Subcutaneous adipose tissue (tissue), 4 donors: ENCODE measurements around the gene SLC50A1. TPM values are rescaled to one million over a fixed set of nuclear protein-coding genes. Genes with fewer than 3 reads are reported as not detected.

Source experiments
- total RNA-seq, 4 donors: library from RNA; depleted of rRNA; stranded (reverse); fragments of >200 nt; gene quantifications; one replicate each; pipeline ENCODE4 v1.1.0, GENCODE V29; 2016
- TF ChIP-seq, protein P1 (sequence below): fragments of 450-650 bp; IDR thresholded peaks from one replicate; pipeline ENCODE4 v1.5.1; 2016; ENCODE audit warnings: low read depth, mild to moderate bottlenecking, control low read depth, antibody characterized with exemption, moderate library complexity

SLC50A1 gene
- total RNA-seq, 4 donors from 2014 or later: 21.2 to 34.2 (median 23.7) TPM

DNA sequence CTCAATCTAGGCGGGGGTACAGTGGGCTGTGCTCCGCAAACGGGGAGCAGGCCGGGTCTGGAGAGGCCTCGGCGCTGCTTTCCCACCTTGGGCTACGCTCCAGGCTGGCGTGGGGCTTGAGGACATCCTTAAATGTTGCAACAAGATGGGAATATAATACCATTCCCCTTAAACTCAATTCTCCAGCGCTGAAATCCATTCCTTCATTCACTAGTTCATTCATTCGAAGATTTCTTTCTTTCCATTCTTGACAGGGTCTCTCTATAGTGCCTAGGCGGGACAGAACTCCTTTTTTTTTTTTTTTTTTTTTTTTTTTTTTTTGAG is 4.9 kb downstream of the SLC50A1 start:
- TF ChIP-seq, protein P1, sequence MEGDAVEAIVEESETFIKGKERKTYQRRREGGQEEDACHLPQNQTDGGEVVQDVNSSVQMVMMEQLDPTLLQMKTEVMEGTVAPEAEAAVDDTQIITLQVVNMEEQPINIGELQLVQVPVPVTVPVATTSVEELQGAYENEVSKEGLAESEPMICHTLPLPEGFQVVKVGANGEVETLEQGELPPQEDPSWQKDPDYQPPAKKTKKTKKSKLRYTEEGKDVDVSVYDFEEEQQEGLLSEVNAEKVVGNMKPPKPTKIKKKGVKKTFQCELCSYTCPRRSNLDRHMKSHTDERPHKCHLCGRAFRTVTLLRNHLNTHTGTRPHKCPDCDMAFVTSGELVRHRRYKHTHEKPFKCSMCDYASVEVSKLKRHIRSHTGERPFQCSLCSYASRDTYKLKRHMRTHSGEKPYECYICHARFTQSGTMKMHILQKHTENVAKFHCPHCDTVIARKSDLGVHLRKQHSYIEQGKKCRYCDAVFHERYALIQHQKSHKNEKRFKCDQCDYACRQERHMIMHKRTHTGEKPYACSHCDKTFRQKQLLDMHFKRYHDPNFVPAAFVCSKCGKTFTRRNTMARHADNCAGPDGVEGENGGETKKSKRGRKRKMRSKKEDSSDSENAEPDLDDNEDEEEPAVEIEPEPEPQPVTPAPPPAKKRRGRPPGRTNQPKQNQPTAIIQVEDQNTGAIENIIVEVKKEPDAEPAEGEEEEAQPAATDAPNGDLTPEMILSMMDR: no peak

DNA sequence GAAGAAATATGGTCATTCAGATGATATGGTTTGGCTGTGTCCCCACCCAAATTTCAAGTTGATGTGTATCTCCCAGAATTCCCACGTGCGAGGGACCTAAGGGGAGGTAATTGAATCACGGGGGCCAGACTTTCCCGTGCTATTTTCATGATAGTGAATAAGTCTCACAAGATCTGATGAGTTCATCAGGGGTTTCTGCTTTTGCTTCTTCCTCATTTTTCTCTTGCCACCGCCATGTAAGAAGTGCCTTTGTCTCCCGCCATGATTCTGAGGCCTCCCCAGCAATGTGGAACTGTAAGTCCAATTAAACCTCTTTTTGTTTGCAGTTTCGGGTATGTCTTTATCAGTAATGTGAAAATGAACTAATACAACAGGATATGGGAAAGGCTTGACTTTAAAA is 6.1 kb downstream of the SLC50A1 start:
- TF ChIP-seq, protein P1: no peak

DNA sequence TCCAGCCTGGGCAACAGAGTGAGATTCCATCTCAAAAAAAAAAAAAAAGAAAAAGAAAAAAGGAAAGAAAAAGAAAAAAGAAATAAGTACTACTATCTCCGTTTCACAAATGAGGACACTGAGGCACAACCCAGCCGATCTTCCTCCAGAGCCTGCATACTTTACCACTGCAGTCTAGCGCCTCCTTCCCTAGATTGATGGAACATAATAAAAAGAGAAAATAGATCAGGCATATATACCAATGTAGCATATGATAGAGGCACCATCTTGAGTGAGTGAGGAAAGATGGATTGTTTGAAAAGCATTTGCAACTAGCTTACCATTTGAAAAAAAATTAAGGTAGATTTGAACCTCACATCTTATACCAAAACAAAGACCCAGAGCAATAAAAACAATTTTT is 9.8 kb downstream of the SLC50A1 start:
- TF ChIP-seq, protein P1: no peak

DNA sequence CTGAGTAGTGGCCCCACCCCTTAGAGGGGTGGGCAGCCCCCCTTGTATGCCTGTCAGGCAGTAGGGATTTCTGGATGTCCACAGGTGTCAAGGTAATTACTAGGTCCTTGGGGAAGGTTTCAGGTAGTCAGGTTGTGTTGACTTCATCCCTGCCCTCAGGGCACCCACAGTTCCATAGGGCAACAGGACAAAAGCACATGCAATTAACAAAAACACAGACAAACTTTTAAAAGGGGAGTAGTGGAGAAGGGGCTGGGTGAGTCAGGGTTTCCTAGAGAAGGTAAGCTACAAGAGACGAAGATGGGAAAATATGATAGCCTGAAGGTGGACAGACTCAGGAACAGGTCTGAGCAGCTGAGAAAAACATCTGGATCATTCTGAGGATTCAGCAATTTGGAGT is 23.3 kb downstream of the SLC50A1 start:
- TF ChIP-seq, protein P1: no peak

DNA sequence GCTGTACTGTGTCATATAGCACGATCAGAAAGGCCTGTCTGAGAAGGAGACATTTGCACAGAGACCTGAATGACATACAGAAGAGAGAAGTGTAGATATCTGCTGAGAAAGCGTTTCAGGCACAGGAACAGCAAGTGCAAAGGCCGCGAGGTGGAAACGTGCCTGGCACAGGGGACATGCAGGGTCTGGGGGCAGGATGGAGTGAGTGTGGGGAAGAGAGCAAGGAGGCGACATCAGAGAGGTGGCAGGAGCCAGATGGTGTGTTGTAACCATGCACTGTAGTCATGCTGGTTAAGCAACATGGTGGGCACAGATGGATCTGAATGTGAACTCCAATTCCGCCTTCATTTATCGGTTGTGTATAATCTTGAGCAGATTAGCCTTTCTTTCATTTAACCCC is 24.5 kb downstream of the SLC50A1 start:
- TF ChIP-seq, protein P1: no peak

DNA sequence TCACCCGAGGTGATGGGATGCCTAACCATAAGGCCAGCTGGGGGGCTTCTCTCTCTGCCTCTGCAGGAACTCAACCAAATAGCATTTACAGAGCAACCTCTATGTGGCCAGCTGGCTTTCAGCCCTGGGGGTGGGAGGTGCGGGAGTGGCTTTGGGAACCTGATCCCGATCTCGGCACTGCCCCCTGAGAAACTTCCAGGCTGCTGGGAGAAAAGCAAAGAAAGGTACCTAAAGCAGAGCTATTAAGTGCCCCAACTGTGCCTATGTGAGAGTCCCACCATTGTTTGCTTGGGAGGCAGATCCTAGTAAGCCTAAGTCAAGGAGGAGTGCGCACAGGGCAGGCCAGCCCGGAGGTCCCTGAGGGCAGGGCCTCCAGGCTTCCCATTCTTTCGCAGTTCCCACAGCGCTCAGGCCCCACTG is 30.4 kb downstream of the SLC50A1 start:
- TF ChIP-seq, protein P1: no peak

DNA sequence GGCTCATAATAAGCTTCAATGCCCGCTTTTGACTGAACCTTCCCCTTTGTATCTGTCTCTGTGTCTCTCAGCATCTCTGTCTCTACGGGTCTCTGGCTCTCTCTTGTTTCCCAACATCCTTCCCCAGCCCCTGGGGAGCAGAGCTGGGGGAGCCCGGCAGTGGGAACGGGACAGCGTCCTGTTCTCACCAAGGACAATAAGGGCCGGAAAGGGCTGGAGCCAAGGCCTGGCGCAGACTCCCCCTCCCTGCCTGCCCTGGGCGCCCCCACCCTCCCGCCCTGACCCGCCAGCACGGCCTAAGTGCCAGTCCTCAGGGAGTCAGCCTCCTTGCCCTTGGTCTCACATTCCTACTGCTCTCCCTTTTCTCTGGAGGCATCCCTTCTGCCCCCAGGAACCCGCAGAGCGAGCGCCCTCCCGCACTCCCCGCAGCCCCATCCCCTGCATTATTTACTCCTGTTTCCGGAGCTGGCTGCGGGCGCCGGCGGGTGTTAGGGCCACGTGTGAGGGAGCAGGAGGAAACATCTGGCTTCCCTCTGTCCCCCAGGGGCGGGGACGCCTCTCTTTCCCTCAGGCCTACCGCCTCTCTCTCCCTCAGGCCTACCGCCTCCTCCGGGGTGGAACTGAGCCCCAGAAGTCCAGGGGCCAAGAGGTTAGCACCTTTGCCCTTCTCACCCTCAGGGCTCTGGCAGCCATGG is 31.0 kb downstream of the SLC50A1 start:
- TF ChIP-seq, protein P1: no peak
